CD4-positive, alpha-beta T cell treated with Interferon gamma for 1 hour (primary cell): ENCODE data around the gene CHCHD10.
"Not testable (repeated sequence)": the region's sequence is repeated elsewhere in the genome, so short reads cannot be mapped to it uniquely, and the experiment has no call there.

Source experiments
- DNase-seq: peaks from one replicate; pipeline ENCODE4 v3.0.0-alpha.2; 2020

Gene CHCHD10

GRCh38 chr22:23744485-23744884, 23.3 kb downstream of the CHCHD10 start:
- no peak for DNase-seq

- no peak for DNase-seq
Measured at GRCh38 chr22:23744001-23744400, 23.8 kb downstream of the CHCHD10 start.

- no peak for DNase-seq
Measured at GRCh38 chr22:23743303-23743705, 24.5 kb downstream of the CHCHD10 start.

- DNase-seq, result no peak
Measured at GRCh38 chr22:23742505-23743264, 25.1 kb downstream of the CHCHD10 start.

GRCh38 chr22:23737696-23738095, 30.1 kb downstream of the CHCHD10 start:
- no peak for DNase-seq

- not testable (repeated sequence) for DNase-seq
Measured at GRCh38 chr22:23728108-23728507, 39.7 kb downstream of the CHCHD10 start.

GRCh38 chr22:23722724-23723123, 45.0 kb downstream of the CHCHD10 start:
- no peak for DNase-seq

GRCh38 chr22:23722160-23722559, 45.6 kb downstream of the CHCHD10 start:
- DNase-seq, result no peak

GRCh38 chr22:23720855-23721254, 46.9 kb downstream of the CHCHD10 start:
- no peak for DNase-seq

GRCh38 chr22:23718371-23719165, 49.2 kb downstream of the CHCHD10 start:
- DNase-seq, result no peak

- DNase-seq, result peak; percentile 84
Measured at GRCh38 chr22:23716811-23717801, 50.7 kb downstream of the CHCHD10 start.
